Left ventricle myocardium inferior (tissue), 1 donor: Measurements from ENCODE around the gene L2HGDH. TPM values are rescaled to one million over a fixed set of nuclear protein-coding genes. Genes with fewer than 3 reads are reported as not detected.

Experiments
- DNase-seq: peaks from one replicate; pipeline ENCODE4 v3.0.0-alpha.2; 2020
- H3K27ac ChIP-seq: fragments of 200-600 bp; replicated peaks from 2 replicates; pipeline ENCODE4 v1.8.0; 2021
- H3K27me3 ChIP-seq: fragments of 200-600 bp; 2 replicates; pipeline ENCODE4 v1.8.0; 2021; ENCODE audit warnings: low read depth
- H3K36me3 ChIP-seq: fragments of 200-600 bp; 2 replicates; pipeline ENCODE4 v1.8.0; 2021
- H3K4me1 ChIP-seq: fragments of 200-600 bp; 2 replicates; pipeline ENCODE4 v1.8.0; 2021
- H3K4me3 ChIP-seq: fragments of 200-600 bp; 2 replicates; pipeline ENCODE4 v1.8.0; 2021; ENCODE audit warnings: mild to moderate bottlenecking, moderate library complexity
- H3K9me3 ChIP-seq: fragments of 200-600 bp; replicated peaks from 2 replicates; pipeline ENCODE4 v1.8.0; 2021
- CTCF ChIP-seq: fragments of 200-600 bp; IDR thresholded peaks from 2 replicates; pipeline ENCODE4 v1.8.0; 2021; ENCODE audit warnings: antibody characterized with exemption, mild to moderate bottlenecking, borderline replicate concordance
- intact Hi-C: fragments of 100-400 bp; cut with micrococcal nuclease; formaldehyde crosslinking; loops from one replicate; pipeline ENCODE4 v1.11.0; 2022
- total RNA-seq: library from RNA; stranded (reverse); fragmentation: NEBNext Ultra II Directional; extraction: Animal tissue kit (Norgen Biotek cat#: 25700); gene quantifications from one replicate; pipeline ENCODE4 v1.2.1, GENCODE V29; 2021
- donor health status: DM: no; HTN: yes; CAD: no; lungs with severe emphysema.

The L2HGDH gene
- total RNA-seq, 1 donor from 2014 or later, result 11.3 TPM

GRCh38 chr14:50339178-50339804 lies 27.3 kb upstream of the L2HGDH start:
- peaks cover 54% of the 10 kb centered on the region for H3K4me1 ChIP-seq
- intact Hi-C loops, result no loop called here

GRCh38 chr14:50338587-50338986 lies 26.6 kb upstream of the L2HGDH start:
- no peaks in the 10 kb centered on the region for H3K36me3 ChIP-seq
- DNase-seq, result no peak
- H3K4me1 ChIP-seq, result peaks cover 55% of the 10 kb centered on the region
- H3K4me3 ChIP-seq, result no peak overlapping the region
- no peak overlapping the region for H3K27ac ChIP-seq
- TF ChIP-seq CTCF, result no peak
- intact Hi-C loops, result no loop called here
- no peaks in the 10 kb centered on the region for H3K27me3 ChIP-seq
- H3K9me3 ChIP-seq, result no peaks in the 10 kb centered on the region

More at GRCh38 chr14:50339178-50339804, 27.3 kb upstream of the L2HGDH start:
- Histone ChIP-seq H3K27ac (no peak overlapping the region), H3K9me3 (no peaks in the 10 kb centered on the region), H3K36me3 (no peaks in the 10 kb centered on the region), H3K27me3 (no peaks in the 10 kb centered on the region), H3K4me3 (no peak overlapping the region)
- DNase-seq, result no peak
- TF ChIP-seq CTCF, result no peak

- DNase-seq, result peak; percentile 38
- peaks cover 48% of the 10 kb centered on the region for H3K4me1 ChIP-seq
- H3K9me3 ChIP-seq, result no peaks in the 10 kb centered on the region
- H3K27me3 ChIP-seq, result no peaks in the 10 kb centered on the region
- TF ChIP-seq CTCF, result no peak
- H3K4me3 ChIP-seq, result no peak overlapping the region
- H3K36me3 ChIP-seq, result no peaks in the 10 kb centered on the region
- H3K27ac ChIP-seq, result peak overlapping the region; percentile 83
- intact Hi-C loops, result no loop called here
Observed at GRCh38 chr14:50335989-50336824, 24.2 kb upstream of the L2HGDH start.

GRCh38 chr14:50335389-50335788 lies 23.4 kb upstream of the L2HGDH start:
- TF ChIP-seq CTCF, result no peak
- peak overlapping the region; percentile 83 for H3K27ac ChIP-seq
- H3K9me3 ChIP-seq, result no peaks in the 10 kb centered on the region
- H3K4me3 ChIP-seq, result no peak overlapping the region
- H3K36me3 ChIP-seq, result no peaks in the 10 kb centered on the region
- no peaks in the 10 kb centered on the region for H3K27me3 ChIP-seq
- intact Hi-C loops, result no loop called here
- peaks cover 48% of the 10 kb centered on the region for H3K4me1 ChIP-seq
- DNase-seq, result peak; percentile 26

GRCh38 chr14:50334211-50334610 lies 22.2 kb upstream of the L2HGDH start:
- peak overlapping the region; percentile 83 for H3K27ac ChIP-seq
- H3K36me3 ChIP-seq, result peaks cover 4% of the 10 kb centered on the region
- H3K9me3 ChIP-seq, result no peaks in the 10 kb centered on the region
- TF ChIP-seq CTCF, result no peak
- no peaks in the 10 kb centered on the region for H3K27me3 ChIP-seq
- DNase-seq, result no peak
- H3K4me3 ChIP-seq, result no peak overlapping the region
- peaks cover 48% of the 10 kb centered on the region for H3K4me1 ChIP-seq
- intact Hi-C loops, result no loop called here
